ENCODE measurements around the gene DGKD.

The DGKD gene

GRCh38 chr2:233451950-233452349 is 97.7 kb downstream of the DGKD start:
- no peak for TF ChIP-seq CTCF (IDR thresholded peaks at IDR 0.05; ENCODE audit: insufficient read depth, low read depth, low read length, missing control alignments)
- H3K4me3 ChIP-seq (ENCODE audit: low read length) = no peak overlapping the region
- no peak for DNase-seq (ENCODE audit: low read depth)

DNA sequence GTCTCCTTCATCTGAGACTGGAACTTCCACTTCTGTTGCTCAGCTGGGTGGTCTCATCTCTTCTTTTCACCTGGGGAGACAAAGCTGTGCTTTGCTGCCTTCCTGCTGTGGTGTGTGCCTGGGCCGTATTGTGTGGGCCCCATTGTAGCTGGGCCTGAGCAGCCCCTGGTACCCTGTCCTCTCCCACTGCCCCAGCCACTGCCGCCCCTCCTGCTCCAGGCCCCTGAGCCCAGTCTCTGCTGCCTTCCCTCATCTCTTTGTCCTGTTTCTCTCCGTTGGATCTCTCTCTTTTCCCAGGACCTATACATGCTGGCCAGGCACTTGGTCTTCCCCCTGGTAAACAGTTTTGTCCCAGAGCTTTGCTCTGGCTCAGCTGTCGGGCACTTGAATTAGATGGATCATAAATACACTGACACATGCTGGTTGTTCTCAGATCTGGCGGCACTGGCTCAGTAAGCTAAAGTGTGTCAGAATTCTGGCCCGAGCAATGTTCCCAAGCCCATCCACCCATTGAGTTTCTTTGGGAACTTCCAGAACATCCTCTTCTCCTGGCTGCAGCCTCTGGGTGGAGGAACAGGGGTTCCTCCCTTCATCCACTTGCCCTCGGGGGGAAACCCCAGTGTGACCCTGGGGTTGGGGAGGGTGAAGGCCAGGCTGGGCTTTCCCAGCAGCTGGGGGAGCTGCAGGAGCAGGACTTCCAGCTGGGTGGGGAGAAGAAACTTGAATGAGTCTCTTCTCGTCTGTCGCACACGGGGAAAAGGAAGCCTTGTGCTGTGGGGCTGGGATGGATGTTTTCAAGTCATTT is 99.0 kb downstream of the DGKD start:
- no peak for TF ChIP-seq CTCF (IDR thresholded peaks at IDR 0.05; ENCODE audit: insufficient read depth, low read depth, low read length, missing control alignments)
- H3K4me3 ChIP-seq (ENCODE audit: low read length) = no peak overlapping the region
- no peak for DNase-seq (ENCODE audit: low read depth)

GRCh38 chr2:233453916-233454315 is 99.6 kb downstream of the DGKD start:
- TF ChIP-seq CTCF (IDR thresholded peaks at IDR 0.05; ENCODE audit: insufficient read depth, low read depth, low read length, missing control alignments) = no peak
- no peak for DNase-seq (ENCODE audit: low read depth)
- no peak overlapping the region for H3K4me3 ChIP-seq (ENCODE audit: low read length)

GRCh38 chr2:233455006-233455405 is 100.7 kb downstream of the DGKD start:
- no peak for DNase-seq (ENCODE audit: low read depth)
- no peak for TF ChIP-seq CTCF (IDR thresholded peaks at IDR 0.05; ENCODE audit: insufficient read depth, low read depth, low read length, missing control alignments)
- no peak overlapping the region for H3K4me3 ChIP-seq (ENCODE audit: low read length)

GRCh38 chr2:233455491-233455890 is 101.2 kb downstream of the DGKD start:
- no peak overlapping the region for H3K4me3 ChIP-seq (ENCODE audit: low read length)
- DNase-seq (ENCODE audit: low read depth) = no peak
- no peak for TF ChIP-seq CTCF (IDR thresholded peaks at IDR 0.05; ENCODE audit: insufficient read depth, low read depth, low read length, missing control alignments)

DNA sequence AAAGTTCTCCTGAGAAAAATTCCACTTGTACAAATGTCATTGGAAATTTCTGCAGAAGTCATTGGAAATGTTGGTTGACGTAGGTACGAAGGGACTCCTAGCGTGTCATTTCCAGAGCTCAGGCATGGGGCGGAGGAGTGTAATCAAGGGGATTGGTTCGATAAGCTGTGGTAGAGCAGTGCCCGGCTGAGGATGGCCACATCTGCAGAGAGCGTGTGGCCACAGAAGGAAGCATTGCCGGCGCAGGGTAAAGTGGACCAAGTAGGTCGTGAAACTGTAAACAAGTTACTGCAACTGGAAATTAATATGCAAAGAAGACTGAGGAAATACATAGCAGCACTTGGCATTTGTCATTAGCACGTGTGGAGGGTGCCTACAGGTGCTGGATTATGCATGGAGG is 101.8 kb downstream of the DGKD start:
- no peak overlapping the region for H3K4me3 ChIP-seq (ENCODE audit: low read length)
- no peak for TF ChIP-seq CTCF (IDR thresholded peaks at IDR 0.05; ENCODE audit: insufficient read depth, low read depth, low read length, missing control alignments)
- DNase-seq (ENCODE audit: low read depth) = no peak

- TF ChIP-seq CTCF (IDR thresholded peaks at IDR 0.05; ENCODE audit: insufficient read depth, low read depth, low read length, missing control alignments) = no peak
- no peak overlapping the region for H3K4me3 ChIP-seq (ENCODE audit: low read length)
- DNase-seq (ENCODE audit: low read depth) = no peak
Measured at GRCh38 chr2:233456934-233457333, 102.6 kb downstream of the DGKD start.
